HUES64 (cell line): ENCODE results near the gene GLRA1.

ENCODE experiments used
- H3K27ac ChIP-seq: 2 replicates; pipeline ENCODE4 v1.7.0; 2013; ENCODE audit warnings: low read depth, low read length, inconsistent platforms
- H3K27me3 ChIP-seq: 2 replicates; pipeline ENCODE4 v1.6.1; 2013; ENCODE audit warnings: mild to moderate bottlenecking, low read length; ENCODE audit not compliant: insufficient read depth
- H3K36me3 ChIP-seq: 2 replicates; pipeline ENCODE4 v1.6.1; 2013; ENCODE audit warnings: mild to moderate bottlenecking, low read length; ENCODE audit not compliant: insufficient read depth
- H3K4me1 ChIP-seq: 2 replicates; pipeline ENCODE4 v1.6.1; 2013; ENCODE audit warnings: mild to moderate bottlenecking, low read length, moderate library complexity; ENCODE audit not compliant: insufficient read depth
- H3K4me3 ChIP-seq: 2 replicates; pipeline ENCODE4 v1.5.1; 2013; ENCODE audit warnings: mild to moderate bottlenecking, low read length, moderate library complexity
- H3K9ac ChIP-seq: 2 replicates; pipeline ENCODE4 v1.6.1; 2013; ENCODE audit warnings: mild to moderate bottlenecking, low read depth, low read length
- H3K9me3 ChIP-seq: 2 replicates; pipeline ENCODE4 v1.6.1; 2013; ENCODE audit warnings: low read depth, low read length; ENCODE audit not compliant: insufficient read depth
- WGBS: fragments of 150-250, 120-280 bp; methylation state at CpG from one replicate; pipeline ENCODE4 v1.1.7; 2013; ENCODE audit warnings: missing lambda C conversion rate; 5-methylcytosine and 5-hydroxymethylcytosine counted together

GLRA1 gene

DNA sequence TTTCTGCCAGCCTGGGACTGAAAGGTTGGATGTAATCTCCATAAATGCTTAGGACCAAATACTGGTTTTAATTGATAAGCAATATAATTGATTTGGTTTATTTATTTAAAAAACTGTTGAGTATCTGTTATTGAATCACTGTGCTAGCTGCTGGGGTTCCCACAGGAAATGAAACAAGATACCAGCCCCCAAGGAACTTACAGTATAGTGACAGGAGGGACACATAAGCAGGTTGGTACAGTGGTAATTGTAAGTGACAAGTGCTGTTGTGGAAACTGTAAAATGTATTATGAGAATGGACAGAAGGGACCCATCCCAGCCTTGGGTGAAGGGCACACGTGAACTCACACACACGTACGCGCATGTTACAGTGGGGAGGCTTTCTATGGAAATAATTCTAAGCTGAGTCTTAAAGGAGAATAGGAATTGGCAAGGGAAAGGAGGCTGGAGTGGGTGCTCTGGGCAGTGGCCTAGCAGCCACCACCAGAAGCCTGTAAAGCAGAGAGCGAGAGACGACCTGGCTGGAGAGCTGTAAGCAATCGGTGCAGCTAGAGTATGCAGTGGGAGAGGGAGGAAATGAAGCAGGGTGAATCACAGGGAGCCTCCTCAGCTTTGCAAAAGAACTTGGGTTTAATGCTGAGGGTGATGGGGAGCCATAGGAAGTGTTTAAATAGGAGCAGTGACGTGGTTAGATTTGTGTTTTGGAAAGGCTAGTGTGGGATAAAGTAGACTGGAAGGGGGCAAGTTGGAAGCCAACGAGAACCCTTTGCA, 39.3 kb downstream of the GLRA1 start:
- no peak overlapping the region for H3K27ac ChIP-seq
- H3K4me3 ChIP-seq, result no peak overlapping the region
- H3K9ac ChIP-seq, result no peak overlapping the region
- WGBS, result 86% methylated on average over 9 of the region's 9 CpGs
- peaks cover 7% of the 10 kb centered on the region; the same call in 1 of the 2 replicates for H3K4me1 ChIP-seq
- H3K36me3 ChIP-seq, result no peaks in the 10 kb centered on the region
- peaks cover 33% of the 10 kb centered on the region for H3K27me3 ChIP-seq
- H3K9me3 ChIP-seq, result no peaks in the 10 kb centered on the region

DNA sequence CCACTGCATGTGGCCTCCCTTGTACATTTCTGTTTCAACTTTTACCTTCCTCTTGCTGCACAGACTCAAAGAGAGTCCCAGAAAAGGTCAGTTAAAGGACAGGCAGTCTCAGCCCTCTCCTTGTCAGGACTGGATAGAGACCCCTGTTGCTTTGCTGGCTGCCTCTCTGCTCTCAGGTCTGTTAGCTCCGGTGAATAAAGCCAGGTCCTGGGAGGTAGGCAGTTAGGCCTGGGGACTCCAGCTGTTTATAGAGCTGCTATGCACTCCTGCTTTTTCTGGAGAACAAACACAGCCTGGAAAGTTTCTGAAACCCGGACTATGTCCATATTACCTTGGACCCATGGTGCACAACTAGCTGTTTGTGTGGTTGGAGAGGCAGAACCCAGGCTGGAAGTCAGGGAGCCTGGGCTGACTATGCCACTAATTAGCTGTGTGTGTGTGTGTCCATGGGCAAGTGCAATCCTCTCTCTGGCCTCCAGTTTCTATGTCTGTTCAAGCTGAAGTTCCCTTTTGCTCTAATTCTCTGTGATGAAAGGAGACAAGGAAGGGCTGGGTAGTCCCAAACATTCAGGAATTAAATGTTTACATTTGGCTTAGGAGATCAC, 42.9 kb downstream of the GLRA1 start:
- no peak overlapping the region for H3K9ac ChIP-seq
- H3K9me3 ChIP-seq, result no peaks in the 10 kb centered on the region
- no peaks in the 10 kb centered on the region for H3K4me1 ChIP-seq
- peaks cover 36% of the 10 kb centered on the region for H3K27me3 ChIP-seq
- no peaks in the 10 kb centered on the region for H3K36me3 ChIP-seq
- 67% methylated on average over 2 of the region's 2 CpGs for whole genome bisulfite sequencing
- no peak overlapping the region for H3K4me3 ChIP-seq
- no peak overlapping the region for H3K27ac ChIP-seq

DNA sequence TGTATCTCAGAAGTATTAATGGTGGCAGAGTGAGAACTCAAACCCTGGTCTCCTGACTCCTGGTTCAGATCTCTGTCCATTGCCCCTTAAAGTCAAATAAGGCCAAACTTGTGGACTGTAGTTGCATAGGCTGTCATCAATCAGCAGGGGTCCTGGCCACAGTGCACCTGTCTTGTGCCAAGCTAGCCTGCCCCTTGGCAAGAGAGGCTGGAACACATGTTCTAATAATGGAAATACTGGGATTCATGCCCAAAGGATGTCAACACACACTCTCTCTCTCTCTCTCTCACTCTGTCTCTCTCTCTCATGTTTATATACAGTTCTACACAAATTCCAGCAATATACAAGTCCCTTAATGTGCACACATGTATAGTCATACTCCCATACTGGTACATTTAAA, 44.3 kb downstream of the GLRA1 start:
- Histone ChIP-seq H3K9ac (no peak overlapping the region), H3K36me3 (no peaks in the 10 kb centered on the region), H3K4me1 (no peaks in the 10 kb centered on the region), H3K27ac (no peak overlapping the region), H3K9me3 (no peaks in the 10 kb centered on the region), H3K27me3 (peaks cover 35% of the 10 kb centered on the region), H3K4me3 (no peak overlapping the region)

DNA sequence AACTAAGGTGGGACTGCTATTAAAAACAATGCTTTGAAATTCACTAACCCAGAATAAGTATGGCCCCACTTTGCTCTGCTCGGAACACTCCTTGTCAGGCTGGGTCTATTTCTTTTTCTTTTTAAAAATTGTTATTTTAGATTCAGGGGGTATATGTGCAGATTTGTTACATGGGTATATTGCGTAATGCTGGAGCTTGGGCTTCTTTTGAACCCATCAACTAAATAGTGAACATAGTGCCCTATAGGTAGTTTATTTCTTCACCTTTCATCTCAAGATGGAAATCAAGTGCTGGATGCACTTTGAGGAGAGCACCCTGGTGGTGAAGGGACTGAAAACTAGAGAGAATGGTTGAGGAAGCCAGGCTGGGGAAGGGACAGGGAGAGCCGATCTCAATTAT, 51.0 kb downstream of the GLRA1 start:
- Histone ChIP-seq H3K4me3 (no peak overlapping the region), H3K9me3 (no peaks in the 10 kb centered on the region), H3K4me1 (no peaks in the 10 kb centered on the region), H3K27ac (no peak overlapping the region), H3K9ac (no peak overlapping the region), H3K36me3 (no peaks in the 10 kb centered on the region), H3K27me3 (no peaks in the 10 kb centered on the region)
- WGBS, result 94% methylated on average over 3 of the region's 3 CpGs

DNA sequence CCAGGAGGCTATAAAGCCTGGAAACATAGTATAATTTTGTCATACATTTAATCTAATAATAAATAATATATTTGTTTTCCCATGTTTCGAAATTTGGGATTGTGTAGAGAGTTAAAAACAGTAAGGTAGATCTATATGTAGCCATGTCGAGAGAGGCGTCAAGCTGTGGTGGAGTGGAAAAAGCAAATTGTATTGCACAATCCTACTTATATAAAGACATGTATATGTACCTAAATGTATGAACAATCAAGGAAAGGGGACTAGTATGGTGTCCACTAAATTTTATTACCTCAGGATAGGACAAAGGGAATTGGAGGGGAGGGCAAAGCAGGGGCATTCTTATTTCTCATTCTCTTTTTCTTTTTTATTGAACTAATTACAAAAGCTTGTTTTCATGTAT, 52.0 kb downstream of the GLRA1 start:
- H3K4me1 ChIP-seq, result no peaks in the 10 kb centered on the region
- no peak overlapping the region for H3K4me3 ChIP-seq
- H3K9me3 ChIP-seq, result no peaks in the 10 kb centered on the region
- H3K36me3 ChIP-seq, result no peaks in the 10 kb centered on the region
- no peak overlapping the region for H3K9ac ChIP-seq
- no peak overlapping the region for H3K27ac ChIP-seq
- H3K27me3 ChIP-seq, result no peaks in the 10 kb centered on the region
- no CpG with 5 or more reads among the region's 3 CpGs for WGBS

DNA sequence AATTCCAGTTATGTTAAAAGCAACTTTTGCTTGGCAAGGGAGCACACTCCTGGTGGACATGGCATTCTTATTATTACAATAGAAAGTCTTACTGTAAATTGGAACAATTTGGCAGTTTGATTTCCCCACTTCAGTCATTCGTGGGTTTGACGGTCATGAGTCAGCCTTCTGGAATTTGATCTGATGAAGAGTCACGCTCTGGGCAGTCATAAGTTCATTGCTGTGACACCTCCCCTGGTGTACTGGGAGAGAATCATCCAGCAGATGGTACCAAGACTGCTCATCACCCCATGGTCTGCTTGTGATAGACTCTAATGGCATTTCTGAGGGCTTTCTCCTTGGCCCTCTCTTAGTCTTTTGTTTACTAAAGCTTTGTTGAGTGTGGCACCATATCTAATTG, 53.8 kb downstream of the GLRA1 start:
- Histone ChIP-seq H3K9me3 (no peaks in the 10 kb centered on the region), H3K27ac (no peak overlapping the region), H3K4me3 (no peak overlapping the region), H3K4me1 (no peaks in the 10 kb centered on the region), H3K9ac (no peak overlapping the region), H3K36me3 (no peaks in the 10 kb centered on the region), H3K27me3 (no peaks in the 10 kb centered on the region)
- WGBS, result 89% methylated on average over 3 of the region's 3 CpGs

DNA sequence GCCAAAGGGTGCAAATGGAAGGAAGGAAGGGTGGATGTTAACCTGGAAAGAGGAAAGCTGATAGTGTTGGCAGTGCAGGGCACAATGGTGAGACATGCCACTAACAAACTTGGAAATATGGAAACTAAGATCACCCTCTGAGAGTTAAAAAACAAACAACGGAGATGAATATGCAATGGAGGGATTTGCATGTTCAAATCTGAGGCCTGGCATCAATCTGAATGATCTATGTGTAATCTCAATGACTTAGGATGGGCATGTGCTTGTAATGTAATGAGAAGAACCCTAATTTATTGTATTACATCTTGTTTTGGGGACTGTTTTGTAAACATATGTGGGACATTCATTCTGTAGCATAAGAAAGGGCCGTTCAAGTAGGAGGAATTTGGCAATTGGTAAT, 54.4 kb downstream of the GLRA1 start:
- Histone ChIP-seq H3K9me3 (no peaks in the 10 kb centered on the region), H3K27me3 (no peaks in the 10 kb centered on the region), H3K4me1 (no peaks in the 10 kb centered on the region), H3K36me3 (no peaks in the 10 kb centered on the region), H3K27ac (no peak overlapping the region), H3K9ac (no peak overlapping the region), H3K4me3 (no peak overlapping the region)
- 92% methylated on average over 1 of the region's 2 CpGs for WGBS

DNA sequence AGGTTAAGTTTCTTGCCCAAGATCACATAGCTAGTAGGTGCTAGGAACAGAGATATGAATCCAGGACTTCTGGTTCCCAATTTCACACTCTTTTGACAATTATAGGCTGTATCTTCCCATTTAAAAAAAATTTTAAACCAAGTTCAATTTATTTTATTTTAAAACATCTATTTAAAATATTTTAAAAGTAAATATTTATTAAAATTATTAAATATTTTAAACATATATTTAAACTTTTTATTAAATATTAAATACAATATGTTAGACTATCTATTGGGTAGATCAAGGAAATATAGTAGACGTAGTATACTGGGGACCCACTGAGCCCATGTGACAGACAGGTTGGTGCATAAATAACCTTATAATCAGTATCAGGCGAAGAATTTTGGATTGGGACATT, 54.8 kb downstream of the GLRA1 start:
- WGBS, result 97% methylated on average over 2 of the region's 2 CpGs
- Histone ChIP-seq H3K4me1 (no peaks in the 10 kb centered on the region), H3K27me3 (no peaks in the 10 kb centered on the region), H3K27ac (no peak overlapping the region), H3K9ac (no peak overlapping the region), H3K9me3 (no peaks in the 10 kb centered on the region), H3K36me3 (no peaks in the 10 kb centered on the region), H3K4me3 (no peak overlapping the region)

DNA sequence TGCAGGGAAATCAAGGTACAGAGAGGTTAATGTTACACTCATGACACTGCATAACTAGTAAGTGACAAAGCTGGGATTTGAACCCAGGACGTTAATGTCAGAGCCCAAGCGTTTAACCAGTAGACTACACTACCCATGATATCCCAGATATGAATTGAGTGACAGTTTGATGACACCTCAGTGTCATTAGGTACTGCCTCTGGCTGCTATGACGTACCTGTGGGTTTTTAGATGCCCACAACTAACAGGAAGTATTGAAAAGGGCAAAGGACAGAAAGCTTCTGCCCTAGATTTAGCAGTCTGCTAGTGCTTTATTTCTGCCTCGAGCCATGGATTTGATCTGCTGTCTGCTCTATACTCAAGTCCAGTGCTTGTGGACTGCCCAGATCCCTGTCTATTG, 56.2 kb downstream of the GLRA1 start:
- Histone ChIP-seq H3K27me3 (no peaks in the 10 kb centered on the region), H3K9me3 (no peaks in the 10 kb centered on the region), H3K9ac (no peak overlapping the region), H3K27ac (no peak overlapping the region), H3K36me3 (no peaks in the 10 kb centered on the region), H3K4me1 (no peaks in the 10 kb centered on the region), H3K4me3 (no peak overlapping the region)
- 92% methylated on average over 4 of the region's 4 CpGs for WGBS

DNA sequence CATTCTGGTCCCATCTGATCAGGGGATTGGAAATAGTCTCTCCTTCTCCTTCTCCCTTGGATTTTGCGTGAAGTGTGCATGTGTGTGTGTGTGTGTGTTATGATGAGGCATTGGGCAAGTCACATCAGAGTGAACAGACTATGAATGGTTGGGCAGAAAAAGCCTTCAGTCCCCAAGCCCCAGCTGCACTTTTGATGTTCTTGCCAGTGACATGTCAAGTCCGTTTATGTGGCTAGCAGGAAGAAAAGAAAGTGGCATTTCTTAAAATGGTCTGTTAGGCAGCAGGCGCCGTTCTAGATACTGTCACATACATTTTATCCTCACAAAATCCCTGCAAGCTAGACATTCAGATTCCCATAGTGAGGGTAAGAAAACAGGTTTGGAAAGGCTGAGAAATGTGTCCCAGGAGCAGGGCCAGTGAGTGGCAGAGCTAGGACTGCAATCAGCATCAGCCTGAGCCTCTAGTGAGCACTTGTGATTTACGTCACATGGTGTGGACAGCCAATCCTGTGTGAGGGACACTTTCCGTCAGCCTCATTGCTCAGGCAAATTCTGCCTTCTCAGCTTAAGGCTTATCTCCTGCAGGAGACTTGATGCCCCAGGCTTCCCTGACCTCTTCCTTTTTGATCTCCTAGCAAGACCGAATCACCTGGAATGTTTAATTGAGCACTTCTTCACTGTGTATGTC, 60.4 kb downstream of the GLRA1 start:
- Histone ChIP-seq H3K27ac (no peak overlapping the region), H3K36me3 (no peaks in the 10 kb centered on the region), H3K9ac (no peak overlapping the region), H3K9me3 (no peaks in the 10 kb centered on the region), H3K4me1 (no peaks in the 10 kb centered on the region), H3K4me3 (no peak overlapping the region), H3K27me3 (no peaks in the 10 kb centered on the region)
- WGBS, result 89% methylated on average over 5 of the region's 7 CpGs

DNA sequence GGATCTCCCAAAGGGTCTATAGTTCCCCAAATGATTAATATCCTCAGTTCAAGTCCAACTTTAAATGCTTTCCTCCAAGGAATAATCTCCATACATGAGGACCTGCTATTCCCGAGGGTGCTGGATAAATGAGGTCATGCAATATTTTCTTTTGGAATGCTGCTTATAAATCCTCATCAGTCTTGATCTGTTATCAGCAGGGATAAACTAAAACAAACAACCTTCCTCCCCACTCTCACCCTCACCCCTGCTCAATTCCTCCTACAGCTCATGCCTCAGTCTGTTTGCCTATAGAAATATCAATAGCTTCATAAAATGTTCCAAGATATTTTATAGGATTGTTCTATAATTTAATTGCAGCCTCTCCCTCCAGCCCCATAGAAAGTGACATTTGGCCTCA, 61.1 kb downstream of the GLRA1 start:
- no peak overlapping the region for H3K27ac ChIP-seq
- no CpG with 5 or more reads among the region's 1 CpG for WGBS
- H3K4me1 ChIP-seq, result no peaks in the 10 kb centered on the region

More for the DNA sequence above, 61.1 kb downstream of the GLRA1 start:
- H3K27me3 ChIP-seq, result no peaks in the 10 kb centered on the region
- H3K9me3 ChIP-seq, result no peaks in the 10 kb centered on the region
- H3K36me3 ChIP-seq, result no peaks in the 10 kb centered on the region
- H3K9ac ChIP-seq, result no peak overlapping the region
- no peak overlapping the region for H3K4me3 ChIP-seq
